Dermis microvascular lymphatic vessel endothelial cell (primary cell): ENCODE data around the gene FAAP20. TPM values are rescaled to one million over a fixed set of nuclear protein-coding genes. Genes with fewer than 3 reads are reported as not detected.
"Not testable (repeated sequence)": the region's sequence is repeated elsewhere in the genome, so short reads cannot be mapped to it uniquely, and the experiment has no call there.

Experiments used
- DNase-seq, 2 donors: peaks; one replicate each; pipeline versions ENCODE4 v3.0.0 to v3.0.0-alpha.2; 2010; ENCODE audit warnings: low read depth in 2 of 2
- total RNA-seq: library from RNA; depleted of rRNA; stranded (reverse); fragments of >200 nt; gene quantifications from 2 replicates; pipeline ENCODE4 v1.2.1, GENCODE V29; 2014

The FAAP20 gene
- total RNA-seq, 1 donor from 2014 or later, result 10.3 TPM

DNA sequence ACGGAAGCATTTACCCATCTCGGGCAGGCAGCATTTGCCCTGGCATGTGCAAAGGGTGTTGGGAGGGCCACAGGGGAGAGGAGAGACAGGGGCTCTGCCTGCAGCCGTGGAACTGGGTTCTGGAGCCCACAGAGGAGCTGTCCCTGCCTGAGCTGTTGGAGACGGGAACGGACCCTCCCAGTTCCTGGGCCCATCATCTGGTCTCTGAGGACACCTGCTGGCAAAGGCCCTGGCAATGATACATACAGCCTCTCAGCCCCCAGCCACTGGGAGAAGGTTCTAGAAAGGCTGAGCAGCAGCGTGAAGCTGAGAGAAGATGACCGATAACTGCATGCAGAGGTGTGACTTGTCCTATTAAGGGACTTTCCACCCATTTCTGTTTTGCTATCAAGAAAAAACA, 31.4 kb downstream of the FAAP20 start:
- DNase-seq, result peak in 1 of 2 donors; percentile 19

DNA sequence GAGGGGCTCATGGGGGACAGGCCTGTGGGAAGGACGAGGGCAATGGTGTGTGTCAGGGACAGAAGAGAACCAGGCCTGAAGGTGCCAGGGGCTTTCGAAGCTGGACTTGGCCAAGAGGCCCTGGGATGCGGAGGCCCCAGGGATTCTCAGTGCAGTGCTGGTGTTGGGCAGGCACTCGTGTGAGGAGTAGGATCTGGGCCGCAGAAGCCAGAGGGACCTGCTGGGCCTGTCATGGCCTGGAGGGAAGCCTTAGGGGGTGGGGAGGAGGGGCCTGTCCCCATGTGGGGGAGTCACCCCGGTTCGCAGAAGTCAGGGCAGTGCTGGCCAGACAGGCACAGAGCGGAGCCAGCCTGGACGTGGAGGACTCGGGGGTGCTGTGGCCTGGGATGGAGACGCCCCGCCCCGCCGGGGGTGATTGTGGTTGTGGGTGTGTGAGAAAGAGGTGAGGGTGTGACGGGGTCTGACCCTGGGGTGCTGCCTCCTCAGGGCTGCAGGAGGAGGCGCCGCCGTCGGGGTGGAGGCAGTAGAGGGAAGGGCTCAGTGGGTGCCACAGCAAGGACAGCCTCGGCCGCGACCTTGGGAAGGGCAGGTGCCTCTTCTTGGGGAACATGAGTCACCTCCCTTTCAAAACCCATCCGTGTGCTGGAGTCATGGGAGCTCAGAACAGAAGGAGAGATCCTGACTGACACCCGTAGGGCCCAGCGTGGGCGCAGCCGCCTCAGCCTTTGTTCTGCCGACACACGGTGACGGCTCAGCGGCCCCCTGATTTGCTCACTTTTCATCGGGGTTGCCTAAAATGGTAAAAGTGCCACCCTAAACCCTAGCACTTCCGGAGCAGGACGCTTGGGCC, 33.9 kb downstream of the FAAP20 start:
- DNase-seq, result no peak

DNA sequence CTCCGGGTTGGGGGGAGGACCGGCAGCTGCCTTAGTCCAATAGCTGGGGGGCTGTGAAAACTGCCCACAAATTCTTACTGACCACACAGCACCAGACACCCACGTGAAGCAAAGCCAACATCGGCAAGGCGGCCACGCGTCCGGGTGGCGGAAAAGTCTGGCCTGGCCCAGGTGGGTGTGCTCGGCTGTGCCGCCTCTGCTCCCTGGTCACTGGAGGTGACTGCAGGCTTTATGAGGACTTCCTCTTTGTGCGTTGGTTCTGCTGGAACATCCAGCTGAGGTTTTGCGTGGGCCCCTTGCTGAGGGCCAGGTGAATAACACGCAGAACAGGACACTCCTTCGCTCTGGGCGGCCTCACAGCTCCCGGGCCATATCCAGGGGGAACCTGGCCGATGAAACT, 35.4 kb downstream of the FAAP20 start:
- no peak for DNase-seq

DNA sequence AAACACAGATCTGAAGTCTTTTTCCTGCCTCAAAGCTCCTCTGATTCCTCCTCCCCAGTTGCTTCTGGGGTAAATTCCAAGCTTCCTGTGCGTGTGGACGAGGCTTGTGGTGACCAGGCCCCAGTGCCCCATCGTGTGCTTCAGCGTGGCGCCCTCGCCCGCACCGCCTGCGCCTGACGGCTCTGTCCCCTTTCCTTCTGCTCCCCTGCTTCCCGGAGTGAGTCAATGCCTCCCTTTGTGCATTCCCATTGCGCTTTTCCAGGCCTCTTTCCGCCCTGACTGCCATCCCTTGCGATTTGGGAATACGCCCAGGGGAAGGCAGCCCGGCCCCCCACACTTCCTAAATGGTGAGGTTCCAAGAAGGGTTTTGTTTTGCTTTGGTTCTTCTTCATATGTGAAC, 36.3 kb downstream of the FAAP20 start:
- no peak for DNase-seq

DNA sequence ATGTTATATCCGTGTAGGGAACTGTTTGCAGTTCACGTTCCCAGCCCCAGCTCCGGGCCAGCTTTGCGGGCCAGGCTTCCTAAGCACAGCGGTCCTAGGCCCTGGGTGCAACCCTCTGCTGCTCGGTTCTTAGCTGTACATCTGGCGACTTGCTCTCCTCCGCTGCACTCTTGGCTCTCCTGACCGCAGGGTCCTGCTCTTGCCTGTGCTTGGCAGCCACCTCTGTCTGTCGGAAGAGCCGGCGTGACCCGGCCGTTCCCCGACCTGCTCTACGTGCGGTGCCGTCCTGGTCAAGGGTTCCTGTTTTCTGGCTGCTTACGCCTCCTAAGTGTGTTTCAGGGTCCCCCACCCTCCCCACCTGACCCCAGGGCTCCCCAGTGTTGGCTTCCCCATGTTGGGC, 36.7 kb downstream of the FAAP20 start:
- no peak for DNase-seq

DNA sequence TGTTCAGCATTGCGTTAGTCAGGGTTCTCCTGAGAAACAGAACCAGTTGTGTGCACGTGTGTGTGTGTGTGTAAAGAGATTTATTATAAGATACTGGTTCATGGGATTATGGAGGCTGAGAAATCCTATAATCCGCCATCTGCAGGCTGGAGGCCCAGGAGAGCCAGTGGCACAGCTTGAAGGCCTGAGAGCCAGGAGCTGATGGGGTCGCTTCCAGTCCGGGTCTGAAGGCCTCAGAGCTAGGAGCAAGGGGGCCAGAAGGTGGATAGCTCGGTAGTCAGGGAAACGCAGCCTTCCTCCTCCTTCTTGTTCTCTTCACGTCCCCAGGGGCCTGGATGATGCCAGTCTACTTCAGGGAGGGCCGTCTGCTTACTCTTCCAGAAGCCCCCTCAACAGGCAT, 37.7 kb downstream of the FAAP20 start:
- no peak for DNase-seq

DNA sequence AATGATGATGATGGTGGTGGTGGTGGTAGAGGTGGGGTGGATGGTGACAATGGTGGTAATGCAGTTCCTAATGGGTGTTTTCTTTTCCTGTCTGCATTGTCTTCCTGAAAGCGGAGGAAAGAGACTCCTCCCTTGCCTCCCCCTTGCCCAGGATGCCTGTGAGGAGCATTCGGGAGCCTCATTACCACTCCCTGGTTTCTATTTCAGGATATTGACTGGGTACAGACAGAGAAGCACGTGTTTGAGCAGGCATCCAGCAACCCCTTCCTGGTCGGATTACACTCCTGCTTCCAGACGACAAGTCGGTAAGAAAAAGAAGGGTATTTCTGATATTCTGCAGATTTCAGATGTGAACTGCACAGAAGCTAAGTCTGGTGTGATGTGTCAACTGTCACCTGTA, 38.8 kb downstream of the FAAP20 start:
- no peak for DNase-seq

DNA sequence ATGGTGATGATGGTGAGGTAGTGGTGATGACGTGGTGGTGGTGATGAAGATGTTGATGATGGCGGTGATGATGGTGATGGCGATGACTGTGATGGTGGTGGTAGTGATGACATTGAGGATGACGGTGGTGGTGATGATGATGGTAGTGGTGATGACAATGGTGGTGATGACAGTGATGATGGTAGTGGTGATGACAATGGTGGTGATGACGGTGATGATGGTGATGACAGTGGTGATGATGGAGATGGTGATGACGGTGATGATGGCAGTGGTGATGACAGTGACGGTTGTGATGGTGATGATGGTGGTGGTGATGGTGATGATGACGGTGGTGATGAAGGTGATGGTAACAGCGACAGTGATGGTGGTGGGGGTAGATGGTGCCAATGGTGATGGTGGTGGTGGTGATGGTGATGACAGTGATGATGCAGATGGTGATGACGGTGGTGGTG, 39.4 kb downstream of the FAAP20 start:
- no peak for DNase-seq

DNA sequence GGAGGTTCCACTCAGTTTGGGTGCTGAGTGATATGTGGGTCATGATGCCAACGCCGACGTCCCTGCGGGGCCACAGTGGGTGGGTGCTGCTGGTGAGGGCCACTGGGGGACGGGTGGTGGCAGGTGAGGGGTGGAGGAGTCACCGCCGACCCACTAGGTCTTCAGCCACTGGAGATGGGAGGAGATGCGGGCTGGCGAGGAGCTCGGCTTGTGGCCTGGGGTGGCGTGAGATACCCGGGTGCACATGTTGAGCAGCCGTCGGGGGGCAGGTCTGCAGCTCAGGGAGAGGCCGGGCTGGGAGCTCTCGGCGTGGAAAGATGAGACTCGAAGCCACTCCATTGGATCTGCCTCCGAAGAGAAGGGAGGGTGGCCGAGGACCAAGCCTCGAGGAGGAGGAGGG, 40.5 kb downstream of the FAAP20 start:
- no peak for DNase-seq

DNA sequence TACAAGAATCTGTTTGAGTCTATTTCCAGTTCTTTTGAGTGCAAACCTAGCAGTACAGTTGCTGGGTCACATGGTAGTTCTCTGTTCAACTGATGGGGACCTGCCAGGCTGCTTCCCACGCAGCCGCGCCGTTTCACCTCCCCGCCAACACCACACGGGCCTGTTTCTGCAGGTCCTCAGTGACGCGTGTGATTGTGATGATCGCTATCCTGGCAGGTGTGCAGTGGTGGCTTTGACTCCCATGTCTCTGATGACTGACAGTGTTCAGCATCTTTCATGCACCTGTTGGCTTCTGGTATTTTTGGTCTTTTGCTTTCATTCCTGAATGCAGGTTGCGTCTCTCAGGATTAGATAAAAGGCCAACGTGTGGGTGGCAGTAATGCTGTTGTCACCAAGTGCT, 41.6 kb downstream of the FAAP20 start:
- no peak for DNase-seq

DNA sequence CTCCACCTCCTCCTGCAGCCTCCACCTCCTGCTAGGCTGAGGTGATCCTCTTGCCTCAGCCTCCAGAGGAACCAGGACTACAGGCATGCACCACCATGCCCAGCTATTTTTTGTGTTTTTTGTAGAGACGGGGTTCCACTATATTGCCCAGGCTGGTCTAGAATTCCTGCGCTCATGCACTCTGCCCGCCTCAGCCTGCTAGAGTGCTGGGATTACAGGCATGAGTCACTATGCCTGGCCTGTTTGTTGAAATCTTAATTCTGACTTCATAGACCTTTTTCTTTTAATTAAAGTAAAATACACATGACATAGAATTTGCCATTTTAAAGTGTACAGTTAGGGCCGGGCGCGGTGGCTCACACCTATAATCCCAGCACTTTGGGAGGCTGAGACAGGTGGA, 42.7 kb downstream of the FAAP20 start:
- no peak for DNase-seq

DNA sequence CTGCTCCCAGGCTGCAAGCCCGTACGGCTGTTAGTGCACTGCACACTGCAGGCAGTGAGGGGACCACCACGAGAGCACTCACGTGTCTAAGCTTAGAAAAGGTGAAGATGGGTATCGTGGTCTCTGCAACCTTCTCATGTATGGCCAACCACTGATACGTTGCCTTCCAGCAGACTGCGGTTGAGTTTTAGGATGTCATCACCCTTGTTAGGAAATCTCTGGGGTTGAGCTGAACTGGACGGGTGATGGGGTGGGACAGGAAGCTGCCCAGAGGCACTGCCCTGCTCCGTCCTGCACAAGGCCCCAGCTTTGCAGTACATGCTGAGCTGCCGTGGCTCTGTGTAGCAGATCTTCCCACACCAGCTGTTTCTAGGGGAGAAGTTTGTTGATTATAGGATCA, 43.3 kb downstream of the FAAP20 start:
- no peak for DNase-seq

DNA sequence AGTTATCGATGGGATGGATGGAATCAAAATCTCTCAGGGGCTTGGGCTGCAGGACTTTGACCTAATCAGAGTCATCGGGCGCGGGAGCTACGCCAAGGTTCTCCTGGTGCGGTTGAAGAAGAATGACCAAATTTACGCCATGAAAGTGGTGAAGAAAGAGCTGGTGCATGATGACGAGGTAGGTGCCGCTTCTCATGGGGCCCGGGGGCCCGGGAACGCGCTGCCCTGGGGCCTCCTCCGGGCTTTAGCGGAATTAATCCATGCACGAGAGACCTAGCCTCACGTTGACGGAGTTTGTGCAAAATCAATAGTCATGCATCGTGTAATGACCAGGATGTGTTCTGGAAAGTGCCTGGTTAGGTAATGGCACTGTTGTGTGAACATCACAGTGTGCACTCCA, 43.8 kb downstream of the FAAP20 start:
- no peak for DNase-seq

DNA sequence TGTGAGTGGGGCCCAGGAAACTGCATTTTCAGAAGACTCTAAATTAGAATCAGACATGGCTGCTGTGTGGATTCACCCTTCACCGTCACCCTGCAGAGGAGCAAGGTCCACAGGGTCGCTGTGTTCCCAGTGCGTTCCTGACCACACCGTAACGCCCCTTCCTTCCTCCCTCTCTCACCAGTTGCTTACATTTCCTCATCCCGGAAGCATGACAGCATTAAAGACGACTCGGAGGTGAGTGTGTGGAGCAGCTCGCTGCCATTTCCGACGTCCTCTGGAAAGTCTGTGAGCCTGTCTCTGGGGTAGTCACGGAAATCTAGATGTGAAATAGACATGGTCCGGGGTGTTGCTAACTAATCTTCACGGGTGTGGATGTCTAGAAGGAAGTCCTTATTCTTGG, 45.9 kb downstream of the FAAP20 start:
- peak; percentile 55 to 76 for DNase-seq

DNA sequence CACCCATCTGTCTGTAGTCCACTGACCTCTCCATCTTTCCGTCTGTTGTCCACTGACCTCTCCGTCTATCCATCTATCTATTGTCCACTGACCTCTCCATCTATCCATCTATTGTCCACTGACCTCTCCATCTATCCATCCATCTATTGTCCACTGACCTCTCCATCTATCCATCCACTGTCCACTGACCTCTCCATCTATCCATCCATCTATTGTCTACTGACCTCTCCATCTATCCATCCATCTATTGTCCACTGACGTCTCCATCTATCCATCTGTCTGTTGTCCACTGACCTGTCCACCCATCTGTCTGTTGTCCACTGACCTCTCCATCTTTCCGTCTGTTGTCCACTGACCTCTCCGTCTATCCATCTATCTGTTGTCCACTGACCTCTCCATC, 46.7 kb downstream of the FAAP20 start:
- DNase-seq, result not testable (repeated sequence)

DNA sequence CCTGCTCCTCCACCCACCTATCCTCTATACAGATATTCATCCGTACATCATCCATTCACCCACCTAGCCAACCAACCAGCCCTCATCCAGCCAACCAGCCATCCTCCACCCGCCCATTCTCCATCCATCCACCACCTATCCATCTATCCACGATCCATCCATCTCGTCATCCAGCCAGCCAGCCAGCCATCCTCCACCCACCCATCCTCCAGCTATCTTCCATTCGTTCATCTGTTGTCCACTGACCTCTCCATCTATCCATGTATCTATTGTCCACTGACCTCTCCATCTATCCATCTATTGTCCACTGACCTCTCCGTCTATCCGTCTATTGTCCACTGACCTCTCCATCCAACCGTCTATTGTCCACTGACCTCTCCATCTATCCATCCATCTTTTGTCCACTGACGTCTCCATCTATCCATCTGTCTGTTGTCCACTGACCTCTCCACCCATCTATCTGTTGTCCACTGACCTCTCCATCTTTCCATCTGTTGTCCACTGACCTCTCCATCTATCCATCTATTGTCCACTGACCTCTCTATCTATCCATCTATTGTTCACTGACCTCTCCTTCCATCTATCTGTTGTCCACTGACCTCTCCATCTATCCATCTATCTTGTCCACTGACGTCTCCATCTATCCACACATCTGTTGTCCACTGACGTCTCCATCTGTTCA, 47.6 kb downstream of the FAAP20 start:
- no peak for DNase-seq

DNA sequence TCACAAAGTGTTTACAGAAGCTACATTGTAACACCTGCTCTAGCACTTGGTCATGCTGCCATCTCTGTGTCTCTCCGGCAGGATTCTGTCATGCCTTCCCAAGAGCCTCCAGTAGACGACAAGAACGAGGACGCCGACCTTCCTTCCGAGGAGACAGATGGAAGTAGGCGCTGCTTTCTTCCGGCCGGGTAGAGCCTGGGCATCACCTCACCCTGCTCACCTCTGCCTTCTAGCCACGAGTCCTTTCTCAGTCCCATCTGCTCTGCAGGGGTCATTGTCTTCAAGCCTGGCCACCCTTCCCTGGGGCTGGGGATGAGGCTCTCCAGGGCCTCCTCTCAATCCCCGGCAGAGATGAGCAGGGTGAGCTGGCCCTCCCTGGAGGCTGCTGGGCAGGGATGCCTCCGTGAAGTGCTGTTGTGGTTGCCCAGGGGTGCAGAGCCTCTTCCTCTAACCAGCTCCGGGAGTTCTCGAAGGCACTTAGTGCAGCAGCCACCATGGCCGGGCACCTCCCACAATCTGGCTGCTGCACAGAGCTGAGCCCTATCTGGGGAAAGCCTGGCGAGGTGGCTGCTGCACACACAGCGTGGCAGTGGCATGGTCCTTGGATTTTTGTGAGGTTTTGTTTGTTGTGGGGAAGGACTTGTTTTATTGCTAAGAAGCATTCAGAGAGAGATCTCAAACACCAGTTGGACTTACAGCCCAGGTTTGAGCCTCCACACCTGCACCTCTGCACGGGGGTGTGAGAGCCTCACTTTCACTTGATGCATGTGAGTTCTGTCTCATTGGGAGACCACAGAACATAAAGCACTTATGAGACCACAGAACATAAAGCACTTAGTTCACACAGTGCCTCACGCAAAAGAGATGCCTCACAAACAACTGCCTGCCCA, 48.4 kb downstream of the FAAP20 start:
- DNase-seq, result no peak

DNA sequence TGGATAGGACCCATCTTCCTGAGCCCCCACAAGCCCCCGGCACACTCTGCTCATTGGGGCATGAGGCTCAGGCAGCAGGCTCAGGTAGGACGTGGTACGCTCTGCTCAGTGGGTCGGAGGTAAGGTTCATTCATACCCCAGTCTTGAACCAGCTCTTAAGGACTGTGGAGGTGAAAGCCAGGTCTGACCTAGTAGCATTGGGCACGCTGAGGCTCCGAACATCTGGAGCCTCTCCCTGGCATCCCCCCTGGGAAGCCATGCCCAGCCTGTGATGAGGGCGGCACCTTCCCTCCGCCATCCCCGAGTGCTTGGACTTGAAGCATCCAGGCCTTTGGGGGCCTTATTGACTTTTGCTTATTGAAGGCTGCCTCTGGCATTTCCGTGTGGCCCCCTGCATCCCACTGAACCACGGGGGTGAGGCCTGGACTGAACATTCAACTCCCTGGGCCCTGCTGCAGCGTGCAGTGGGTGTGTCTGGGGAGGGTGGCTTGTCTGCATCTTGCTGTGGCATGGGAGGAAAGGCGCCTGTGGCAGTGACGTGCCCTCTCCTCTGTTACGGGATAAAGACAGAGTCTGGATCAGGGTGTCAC, 50.0 kb downstream of the FAAP20 start:
- DNase-seq, result no peak

DNA sequence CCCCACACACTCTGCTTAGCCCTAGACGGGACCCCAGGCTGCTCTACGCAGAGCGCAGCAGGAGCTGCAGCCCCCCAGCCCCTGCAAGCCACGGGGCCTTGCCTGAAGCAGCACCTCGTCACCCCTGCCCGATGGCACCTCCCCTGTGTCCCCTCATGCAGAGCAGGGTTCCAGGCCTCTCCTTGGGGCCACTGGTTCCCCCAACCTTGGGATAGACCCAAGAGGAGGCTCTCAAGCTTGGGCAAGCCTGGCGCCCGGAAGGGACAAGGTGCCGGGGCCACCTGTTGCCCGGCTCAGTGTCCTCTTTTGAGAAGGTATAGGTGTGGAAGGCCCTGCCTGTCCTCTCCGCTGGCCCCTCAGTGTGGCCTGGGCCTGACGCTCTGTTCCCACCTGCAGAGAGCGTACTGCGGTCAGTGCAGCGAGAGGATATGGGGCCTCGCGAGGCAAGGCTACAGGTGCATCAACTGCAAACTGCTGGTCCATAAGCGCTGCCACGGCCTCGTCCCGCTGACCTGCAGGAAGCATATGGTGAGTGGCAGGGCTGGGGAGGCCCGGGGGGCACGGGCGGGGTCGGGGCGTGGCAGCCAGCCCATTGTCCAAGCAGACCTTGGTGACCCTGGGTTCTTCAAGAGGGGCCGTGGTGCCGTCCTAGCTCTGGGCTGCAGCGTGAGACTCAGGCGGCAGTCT, 50.6 kb downstream of the FAAP20 start:
- DNase-seq, result no peak

DNA sequence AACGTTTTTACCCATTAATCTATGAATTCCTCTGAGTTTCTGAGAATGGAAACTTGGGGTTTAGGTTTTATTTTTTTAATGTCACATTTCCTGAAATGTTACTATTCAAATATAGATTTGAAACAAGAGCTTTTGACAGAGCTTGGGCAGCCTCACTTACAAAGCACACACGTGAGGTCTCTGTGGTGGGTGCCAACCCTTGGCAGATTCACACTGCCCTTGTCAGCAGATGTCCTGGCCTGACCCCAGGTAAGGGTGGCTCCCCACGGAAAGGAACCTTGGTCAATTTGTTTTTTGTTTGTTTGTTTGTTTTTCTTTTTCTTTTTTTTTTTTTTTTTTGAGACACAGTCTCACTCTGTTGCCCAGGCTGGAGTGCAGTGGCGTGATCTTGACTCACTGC, 53.5 kb downstream of the FAAP20 start:
- DNase-seq, result no peak
